Tibial nerve (tissue), 4 donors: ENCODE data around the gene PPM1M. TPM values are rescaled to one million over a fixed set of nuclear protein-coding genes. Genes with fewer than 3 reads are reported as not detected.
"Not testable (repeated sequence)": the region's sequence is repeated elsewhere in the genome, so short reads cannot be mapped to it uniquely, and the experiment has no call there.

ENCODE experiments used
- DNase-seq, 2 donors: peaks; one replicate each; pipeline ENCODE4 v3.0.0-alpha.2; 2019; ENCODE audit warnings: low spot score in 2 of 2
- H3K27ac ChIP-seq, 4 donors: fragments of 200-600 bp; sonication (generic) in 3 of 4; one replicate each; pipeline ENCODE4 v1.5.1; 2017 to 2019; ENCODE audit warnings: mild to moderate bottlenecking in 1 of 4
- H3K27me3 ChIP-seq, 2 donors: fragments of 200-600 bp; sonication (generic) in 1 of 2; one replicate each; pipeline versions ENCODE4 v1.5.1 to v1.6.0; 2017 to 2019
- H3K36me3 ChIP-seq, 3 donors: fragments of 200-600 bp; sonication (generic); one replicate each; pipeline ENCODE4 v1.5.1; 2018 to 2019
- H3K4me1 ChIP-seq, 4 donors: fragments of 200-600 bp; sonication (generic) in 3 of 4; one replicate each; pipeline ENCODE4 v1.5.1; 2017 to 2019
- H3K4me3 ChIP-seq, 4 donors: fragments of 200-600 bp; sonication (generic) in 3 of 4; one replicate each; pipeline ENCODE4 v1.5.1; 2017 to 2019; ENCODE audit warnings: mild to moderate bottlenecking in 1 of 4, moderate library complexity in 1 of 4
- H3K9me3 ChIP-seq, 4 donors: fragments of 200-600 bp; sonication (generic) in 3 of 4; one replicate each; pipeline ENCODE4 v1.5.1; 2017 to 2019
- CTCF ChIP-seq, 5 experiments: fragments of 200-600 bp in 3 of 5; fragments of 450-650 bp in 2 of 5; sonication (generic) in 3 of 5; IDR thresholded peaks; one replicate each; pipeline ENCODE4 v1.5.1; 2016 to 2019; ENCODE audit warnings: antibody characterized with exemption in 5 of 5, mild to moderate bottlenecking in 3 of 5, moderate library complexity in 2 of 5
- EP300 ChIP-seq, 2 donors: sonication (generic); formaldehyde crosslinking; IDR thresholded peaks; one replicate each; pipeline ENCODE4 v1.6.1; 2017; ENCODE audit warnings: antibody characterized with exemption in 2 of 2, mild to moderate bottlenecking in 1 of 2
- POLR2A ChIP-seq, 2 donors: fragments of 450-650 bp; IDR thresholded peaks; one replicate each; pipeline ENCODE4 v1.6.1; 2017; ENCODE audit warnings: antibody characterized with exemption in 2 of 2, mild to moderate bottlenecking in 2 of 2, moderate library complexity in 2 of 2
- WGBS, 2 donors: methylation state at CpG; one replicate each; pipeline ENCODE4 v1.1.5; 2018; 5-methylcytosine and 5-hydroxymethylcytosine counted together
- total RNA-seq, 4 donors: library from RNA; depleted of rRNA; stranded (reverse); fragments of >200 nt; gene quantifications; one replicate each; pipeline ENCODE4 v1.1.0, GENCODE V29; 2016

PPM1M gene
- total RNA-seq, 4 donors from 2014 or later = 25.8 to 35.1 (median 27.8) TPM

GRCh38 chr3:52269776-52270175 is 24.2 kb downstream of the PPM1M start:
- Histone ChIP-seq H3K9me3 (no peaks in the 10 kb centered on the region), H3K27ac (peak overlapping the region in 3 of 4 donors; percentile 61 to 79 (median 79)), H3K4me1 (peaks cover 0 to 78% (median 39%) of the 10 kb centered on the region in 4 donors), H3K27me3 (no peaks in the 10 kb centered on the region), H3K4me3 (no peak overlapping the region), H3K36me3 (peaks cover 0 to 61% (median 19%) of the 10 kb centered on the region in 3 donors)
- no peak for TF ChIP-seq POLR2A (IDR thresholded peaks at IDR 0.05)
- no peak for TF ChIP-seq CTCF (IDR thresholded peaks at IDR 0.05)
- TF ChIP-seq EP300 (IDR thresholded peaks at IDR 0.05) = no peak
- 42 to 58% methylated on average over 3 of the region's 3 CpGs for WGBS, 2 donors
- no peak for DNase-seq

- H3K27me3 ChIP-seq = no peaks in the 10 kb centered on the region
- WGBS, 2 donors = 3 to 6% methylated on average over 9 of the region's 9 CpGs
- no peak for TF ChIP-seq CTCF (IDR thresholded peaks at IDR 0.05)
- no peak for TF ChIP-seq EP300 (IDR thresholded peaks at IDR 0.05)
- TF ChIP-seq POLR2A (IDR thresholded peaks at IDR 0.05) = no peak
- peak overlapping the region in 3 of 4 donors; percentile 61 to 79 (median 79) for H3K27ac ChIP-seq
- peaks cover 0 to 58% (median 19%) of the 10 kb centered on the region in 3 donors for H3K36me3 ChIP-seq
- no peak for DNase-seq
- peaks cover 0 to 84% (median 42%) of the 10 kb centered on the region in 4 donors for H3K4me1 ChIP-seq
- H3K4me3 ChIP-seq = no peak overlapping the region
- H3K9me3 ChIP-seq = no peaks in the 10 kb centered on the region
Observed at GRCh38 chr3:52270252-52270754, 24.7 kb downstream of the PPM1M start.

- H3K4me1 ChIP-seq = peaks cover 0 to 100% (median 56%) of the 10 kb centered on the region in 4 donors
- not testable (repeated sequence) for DNase-seq, H3K4me3 ChIP-seq, H3K9me3 ChIP-seq, H3K27me3 ChIP-seq
- 91 to 93% methylated on average over 9 of the region's 9 CpGs for WGBS, 2 donors
- H3K27ac ChIP-seq = peak overlapping the region in 3 of 4 donors; percentile 48 to 79 (median 79)
- peaks cover 0 to 40% (median 12%) of the 10 kb centered on the region in 3 donors for H3K36me3 ChIP-seq
Observed at GRCh38 chr3:52272172-52272571, 26.6 kb downstream of the PPM1M start.

GRCh38 chr3:52272831-52273230 is 27.3 kb downstream of the PPM1M start:
- TF ChIP-seq CTCF (IDR thresholded peaks at IDR 0.05) (no peak), POLR2A (IDR thresholded peaks at IDR 0.05) (no peak), EP300 (IDR thresholded peaks at IDR 0.05) (no peak)
- Histone ChIP-seq H3K27me3 (no peaks in the 10 kb centered on the region), H3K4me1 (peaks cover 0 to 94% (median 56%) of the 10 kb centered on the region in 4 donors), H3K36me3 (peaks cover 0 to 33% (median 10%) of the 10 kb centered on the region in 3 donors), H3K9me3 (no peaks in the 10 kb centered on the region), H3K4me3 (no peak overlapping the region), H3K27ac (peak overlapping the region in 1 of 4 donors; percentile 79)
- DNase-seq = no peak
- 80 to 81% methylated on average over 3 of the region's 3 CpGs for WGBS, 2 donors

- not testable (repeated sequence) for H3K27ac ChIP-seq, H3K4me3 ChIP-seq, H3K27me3 ChIP-seq, H3K9me3 ChIP-seq, DNase-seq
- peaks cover 0 to 16% (median 0%) of the 10 kb centered on the region in 3 donors for H3K36me3 ChIP-seq
- 91 to 93% methylated on average over 18 of the region's 18 CpGs for WGBS, 2 donors
- H3K4me1 ChIP-seq = peaks cover 0 to 84% (median 46%) of the 10 kb centered on the region in 4 donors
Observed at GRCh38 chr3:52274781-52275180, 29.2 kb downstream of the PPM1M start.

- TF ChIP-seq CTCF (IDR thresholded peaks at IDR 0.05) (no peak), POLR2A (IDR thresholded peaks at IDR 0.05) (peak; percentile 12 to 31), EP300 (IDR thresholded peaks at IDR 0.05) (peak in 1 of 2 donors; percentile 68)
- Histone ChIP-seq H3K27me3 (no peaks in the 10 kb centered on the region), H3K36me3 (peaks cover 0 to 20% (median 0%) of the 10 kb centered on the region in 3 donors), H3K4me3 (peak overlapping the region; percentile 60 to 94 (median 82)), H3K27ac (peak overlapping the region; percentile 83 to 97 (median 93)), H3K9me3 (no peaks in the 10 kb centered on the region), H3K4me1 (peaks cover 0 to 67% (median 28%) of the 10 kb centered on the region in 4 donors)
- 1 to 2% methylated on average over 28 of the region's 28 CpGs for WGBS, 2 donors
- peak; percentile 39 to 60 for DNase-seq
Observed at GRCh38 chr3:52277071-52277964, 31.8 kb downstream of the PPM1M start.
